Measurements from ENCODE around the gene NECAB2.

GRCh38 chr16:83968306-83968851, 335 bp downstream of the NECAB2 start:
- TF ChIP-seq CTCF (IDR thresholded peaks at IDR 0.05; ENCODE audit: insufficient read depth, low read depth, low read length) (no peak), EZH2 (IDR thresholded peaks at IDR 0.05; ENCODE audit: insufficient read depth, low read length) (no peak)
